T-helper 17 cell (primary cell): ENCODE results near the gene SON. TPM values are rescaled to one million over a fixed set of nuclear protein-coding genes. Genes with fewer than 3 reads are reported as not detected.
"Not testable (repeated sequence)": the region's sequence is repeated elsewhere in the genome, so short reads cannot be mapped to it uniquely, and the experiment has no call there.

Source experiments
- ATAC-seq: fragments of 150-1000 bp; cut with Tn5 transposase; 2 replicates; pipeline ENCODE4 v1.10.0; 2021; ENCODE audit warnings: mild to moderate bottlenecking, moderate library complexity
- DNase-seq, 3 donors: peaks; one replicate each; pipeline versions ENCODE4 v3.0.0 to v3.0.0-alpha.2; 2020 to 2021
- H3K9me3 ChIP-seq: one replicate; pipeline ENCODE4 v1.7.0; 2013; ENCODE audit warnings: low read length, mild to moderate bottlenecking; ENCODE audit not compliant: control insufficient read depth, poor library complexity, severe bottlenecking
- H3K27ac Mint-ChIP-seq: one replicate; pipeline ENCODE4 v1.8.0; 2022; ENCODE audit warnings: mild to moderate bottlenecking, moderate library complexity, mixed read lengths
- H3K27me3 Mint-ChIP-seq: one replicate; pipeline ENCODE4 v1.8.0; 2022; ENCODE audit warnings: mixed read lengths
- H3K36me3 Mint-ChIP-seq: one replicate; pipeline ENCODE4 v1.8.0; 2022; ENCODE audit warnings: low read depth, mixed read lengths
- H3K4me1 Mint-ChIP-seq: one replicate; pipeline ENCODE4 v1.8.0; 2022; ENCODE audit warnings: mild to moderate bottlenecking, mixed read lengths
- H3K4me3 Mint-ChIP-seq: one replicate; pipeline ENCODE4 v1.8.0; 2022; ENCODE audit warnings: mild to moderate bottlenecking, moderate library complexity, mixed read lengths
- total RNA-seq, 4 donors: library from RNA in 2 of 4; stranded (reverse) in 2 of 4; gene quantifications; one replicate each; pipeline ENCODE4 v1.2.3 and lab custom pipeline; 2022 to 2026

Gene SON
- total RNA-seq (100 to 1,000 TPM; 324 to 380 TPM), total RNA-seq (lab: John Stamatoyannopoulos, UW) (328 to 457 reads per million in 2 donors)

GRCh38 chr21:33542640-33543504 is at the start of gene SON:
Gene SON (plus strand): TSS chr21:33543038. CDS start chr21:33543093, 55 bp downstream.
- Mint-ChIP-seq H3K4me3 (peak within 1 kb of the TSS; percentile 100), H3K27me3 (no peaks in the 10 kb centered on the region), H3K27ac (peak within 1 kb of the TSS; percentile 100), H3K4me1 (peaks cover 33% of the 10 kb centered on the region), H3K36me3 (peaks cover 5% of the 10 kb centered on the region)
- H3K9me3 ChIP-seq, result no peaks in the 10 kb centered on the region
- DNase-seq, result peak; percentile 91 to 96 (median 94)
- peak; percentile 90 for ATAC-seq

GRCh38 chr21:33493756-33494155 is 49.1 kb upstream of the SON start:
- no peaks in the 10 kb centered on the region for H3K9me3 ChIP-seq
- H3K27ac Mint-ChIP-seq, result no peak overlapping the region
- H3K27me3 Mint-ChIP-seq, result peaks cover 6% of the 10 kb centered on the region
- H3K4me3 Mint-ChIP-seq, result no peak overlapping the region
- peaks cover 8% of the 10 kb centered on the region for H3K4me1 Mint-ChIP-seq
- DNase-seq, result no peak
- H3K36me3 Mint-ChIP-seq, result peaks cover 3% of the 10 kb centered on the region
- no peak for ATAC-seq

DNA sequence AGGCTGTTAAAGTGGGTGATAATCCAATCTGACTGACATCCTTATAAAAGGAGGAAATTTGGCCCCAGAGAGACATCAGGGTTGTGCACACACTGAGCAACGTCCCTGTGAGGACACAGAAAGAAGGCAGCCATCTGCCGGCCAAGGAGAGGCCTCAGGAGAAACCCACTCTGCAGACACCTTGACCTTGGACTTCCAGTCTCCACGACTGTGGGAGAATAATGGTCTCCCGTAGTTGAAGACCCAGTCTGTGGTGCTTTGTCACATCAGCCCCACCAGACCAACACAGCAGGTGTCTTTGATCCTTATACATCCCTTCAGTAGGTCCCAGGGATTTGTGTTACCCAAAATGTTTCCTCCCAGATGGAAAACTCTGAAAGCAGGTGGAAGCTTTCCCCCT is 47.1 kb upstream of the SON start:
- no peak for ATAC-seq
- Mint-ChIP-seq H3K4me3 (no peak overlapping the region), H3K27ac (no peak overlapping the region), H3K4me1 (peaks cover 8% of the 10 kb centered on the region), H3K36me3 (peaks cover 3% of the 10 kb centered on the region), H3K27me3 (peaks cover 6% of the 10 kb centered on the region)
- no peaks in the 10 kb centered on the region for H3K9me3 ChIP-seq
- DNase-seq, result no peak

- Mint-ChIP-seq H3K36me3 (peaks cover 3% of the 10 kb centered on the region), H3K27me3 (peaks cover 6% of the 10 kb centered on the region), H3K27ac (no peak overlapping the region), H3K4me3 (no peak overlapping the region), H3K4me1 (peaks cover 6% of the 10 kb centered on the region)
- ATAC-seq, result no peak
- no peak for DNase-seq
- H3K9me3 ChIP-seq, result no peaks in the 10 kb centered on the region
These were observed 46.5 kb upstream of the SON start for GRCh38 chr21:33496345-33496744.

DNA sequence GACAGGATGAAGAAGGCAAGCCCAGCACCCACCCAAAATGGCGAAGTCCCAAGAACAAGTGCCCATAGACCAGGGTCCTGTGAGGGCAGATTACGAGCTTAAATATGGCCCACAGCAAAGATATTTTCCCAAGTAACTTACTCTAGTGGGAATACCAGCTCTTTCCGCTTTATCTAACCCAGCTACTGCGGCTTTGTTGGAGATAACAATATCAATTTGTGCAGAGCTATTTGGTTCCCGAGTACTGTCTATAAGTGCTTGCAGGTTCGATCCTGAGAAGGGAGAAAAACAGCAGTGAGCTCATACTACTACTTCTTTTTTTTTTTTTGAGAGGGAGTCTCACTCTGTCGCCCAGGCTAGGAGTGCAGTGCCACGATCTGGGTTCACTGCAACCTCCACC is 37.0 kb upstream of the SON start:
- Mint-ChIP-seq H3K4me3 (no peak overlapping the region), H3K27ac (no peak overlapping the region), H3K36me3 (peaks cover 6% of the 10 kb centered on the region), H3K4me1 (no peaks in the 10 kb centered on the region), H3K27me3 (no peaks in the 10 kb centered on the region)
- DNase-seq (no peak), ATAC-seq (no peak)
- no peaks in the 10 kb centered on the region for H3K9me3 ChIP-seq

- H3K36me3 Mint-ChIP-seq, ATAC-seq, H3K27me3 Mint-ChIP-seq, H3K4me3 Mint-ChIP-seq, H3K4me1 Mint-ChIP-seq, H3K27ac Mint-ChIP-seq, DNase-seq, H3K9me3 ChIP-seq: not testable (repeated sequence)
These were observed 35.8 kb upstream of the SON start for GRCh38 chr21:33507003-33507402.

- peaks cover 13% of the 10 kb centered on the region for H3K36me3 Mint-ChIP-seq
- ATAC-seq (no peak), DNase-seq (no peak)
- H3K27me3 Mint-ChIP-seq, result no peaks in the 10 kb centered on the region
- H3K4me1 Mint-ChIP-seq, result peaks cover 8% of the 10 kb centered on the region
- no peak overlapping the region for H3K4me3 Mint-ChIP-seq
- H3K9me3 ChIP-seq, result no peaks in the 10 kb centered on the region
- H3K27ac Mint-ChIP-seq, result no peak overlapping the region
These were observed 32.0 kb upstream of the SON start for GRCh38 chr21:33510826-33511225.

DNA sequence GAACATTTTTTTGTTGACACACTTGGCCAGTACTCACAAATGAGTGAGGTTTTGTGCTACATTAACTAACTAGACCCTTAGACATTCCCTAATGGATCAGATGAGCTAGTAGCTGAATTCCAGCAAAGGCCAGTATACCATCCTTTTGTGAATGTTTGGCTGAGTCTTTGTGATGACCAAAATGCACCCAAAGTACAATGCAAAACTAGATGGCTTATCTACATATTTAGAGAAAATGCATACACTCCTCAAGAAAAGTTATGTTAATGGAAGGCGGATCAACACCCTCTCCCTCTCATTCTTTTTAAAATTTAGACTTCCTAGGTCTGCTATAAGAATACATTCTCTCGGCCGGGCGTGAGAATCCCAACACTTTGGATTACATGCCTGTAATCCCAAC is 31.2 kb upstream of the SON start:
- no peaks in the 10 kb centered on the region for H3K9me3 ChIP-seq
- Mint-ChIP-seq H3K4me3 (no peak overlapping the region), H3K27me3 (no peaks in the 10 kb centered on the region), H3K36me3 (peaks cover 18% of the 10 kb centered on the region), H3K27ac (no peak overlapping the region), H3K4me1 (peaks cover 10% of the 10 kb centered on the region)
- ATAC-seq, result no peak
- no peak for DNase-seq

- peaks cover 10% of the 10 kb centered on the region for H3K4me1 Mint-ChIP-seq
- no peaks in the 10 kb centered on the region for H3K9me3 ChIP-seq
- H3K4me3 Mint-ChIP-seq, result no peak overlapping the region
- no peaks in the 10 kb centered on the region for H3K27me3 Mint-ChIP-seq
- peaks cover 19% of the 10 kb centered on the region for H3K36me3 Mint-ChIP-seq
- DNase-seq (no peak), ATAC-seq (no peak)
- no peak overlapping the region for H3K27ac Mint-ChIP-seq
These were observed 30.4 kb upstream of the SON start for GRCh38 chr21:33512481-33512880.

- no peaks in the 10 kb centered on the region for H3K9me3 ChIP-seq
- H3K4me3 Mint-ChIP-seq, result no peak overlapping the region
- ATAC-seq (no peak), DNase-seq (no peak)
- no peaks in the 10 kb centered on the region for H3K27me3 Mint-ChIP-seq
- peaks cover 10% of the 10 kb centered on the region for H3K4me1 Mint-ChIP-seq
- peaks cover 19% of the 10 kb centered on the region for H3K36me3 Mint-ChIP-seq
- peak overlapping the region; percentile 83 for H3K27ac Mint-ChIP-seq
These were observed 28.6 kb upstream of the SON start for GRCh38 chr21:33514229-33514628.

- Mint-ChIP-seq H3K36me3 (peaks cover 17% of the 10 kb centered on the region), H3K4me3 (no peak overlapping the region), H3K27ac (no peak overlapping the region), H3K4me1 (peaks cover 10% of the 10 kb centered on the region), H3K27me3 (no peaks in the 10 kb centered on the region)
- H3K9me3 ChIP-seq, result no peaks in the 10 kb centered on the region
- DNase-seq (no peak), ATAC-seq (no peak)
These were observed 23.9 kb upstream of the SON start for GRCh38 chr21:33518899-33519298.

DNA sequence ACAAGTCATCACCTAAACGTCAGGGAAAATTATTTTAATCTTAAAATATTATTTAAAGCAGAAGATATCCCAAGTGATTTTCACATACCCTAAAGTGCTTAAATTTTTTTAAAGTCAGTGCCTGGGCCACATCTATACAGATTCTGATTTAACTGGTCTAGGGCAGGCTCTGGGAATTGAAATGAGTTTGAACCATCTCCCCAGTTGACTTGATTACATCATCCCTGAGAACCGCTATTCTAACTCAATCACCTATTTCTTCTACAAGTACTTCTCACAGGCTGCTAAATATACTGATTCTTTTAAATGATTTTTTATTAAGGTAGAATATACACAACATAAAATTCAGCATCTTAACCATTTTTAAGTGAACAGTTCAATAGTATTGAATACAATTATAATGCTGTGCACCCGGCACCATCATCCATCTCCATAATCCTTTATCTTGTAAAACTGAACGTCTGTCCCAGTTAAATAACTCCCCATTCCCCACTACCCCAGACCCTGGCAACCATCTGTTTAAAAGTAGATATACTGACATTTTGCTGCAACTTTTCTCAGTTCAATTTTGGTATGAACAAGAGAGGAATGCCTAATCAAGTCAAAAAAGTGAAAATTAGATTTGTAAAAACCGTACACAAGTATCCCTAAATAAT is 20.4 kb upstream of the SON start:
- Mint-ChIP-seq H3K27me3 (no peaks in the 10 kb centered on the region), H3K4me1 (peaks cover 2% of the 10 kb centered on the region), H3K27ac (no peak overlapping the region), H3K36me3 (peaks cover 2% of the 10 kb centered on the region), H3K4me3 (no peak overlapping the region)
- DNase-seq (no peak), ATAC-seq (no peak)
- H3K9me3 ChIP-seq, result no peaks in the 10 kb centered on the region

GRCh38 chr21:33522953-33523349 is 19.9 kb upstream of the SON start:
- ATAC-seq, result no peak
- peaks cover 2% of the 10 kb centered on the region for H3K36me3 Mint-ChIP-seq

More at GRCh38 chr21:33522953-33523349, 19.9 kb upstream of the SON start:
- Mint-ChIP-seq H3K4me3 (no peak overlapping the region), H3K4me1 (peaks cover 2% of the 10 kb centered on the region), H3K27ac (no peak overlapping the region), H3K27me3 (no peaks in the 10 kb centered on the region)
- no peaks in the 10 kb centered on the region for H3K9me3 ChIP-seq
- no peak for DNase-seq
